Hematopoietic multipotent progenitor cell treated with erythropoietin and hydrocortisone succinate and interleukin-3 and kit ligand, for 6 days (in vitro differentiated cells): ENCODE results near the gene FERMT2.
A peak's percentile ranks its signal among the peaks of the same experiment; 100 is the strongest.

Experiments used
- DNase-seq: peaks from one replicate; pipeline ENCODE4 v3.0.0-alpha.2; 2015

FERMT2 gene, protein sequence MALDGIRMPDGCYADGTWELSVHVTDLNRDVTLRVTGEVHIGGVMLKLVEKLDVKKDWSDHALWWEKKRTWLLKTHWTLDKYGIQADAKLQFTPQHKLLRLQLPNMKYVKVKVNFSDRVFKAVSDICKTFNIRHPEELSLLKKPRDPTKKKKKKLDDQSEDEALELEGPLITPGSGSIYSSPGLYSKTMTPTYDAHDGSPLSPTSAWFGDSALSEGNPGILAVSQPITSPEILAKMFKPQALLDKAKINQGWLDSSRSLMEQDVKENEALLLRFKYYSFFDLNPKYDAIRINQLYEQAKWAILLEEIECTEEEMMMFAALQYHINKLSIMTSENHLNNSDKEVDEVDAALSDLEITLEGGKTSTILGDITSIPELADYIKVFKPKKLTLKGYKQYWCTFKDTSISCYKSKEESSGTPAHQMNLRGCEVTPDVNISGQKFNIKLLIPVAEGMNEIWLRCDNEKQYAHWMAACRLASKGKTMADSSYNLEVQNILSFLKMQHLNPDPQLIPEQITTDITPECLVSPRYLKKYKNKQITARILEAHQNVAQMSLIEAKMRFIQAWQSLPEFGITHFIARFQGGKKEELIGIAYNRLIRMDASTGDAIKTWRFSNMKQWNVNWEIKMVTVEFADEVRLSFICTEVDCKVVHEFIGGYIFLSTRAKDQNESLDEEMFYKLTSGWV

GRCh38 chr14:52950898-52951680 is at the start of gene FERMT2:
TSS of gene FERMT2 (minus strand) at chr14:52951050. CDS start at chr14:52950568, 482 bp downstream.
- peak; percentile 18 for DNase-seq

DNA sequence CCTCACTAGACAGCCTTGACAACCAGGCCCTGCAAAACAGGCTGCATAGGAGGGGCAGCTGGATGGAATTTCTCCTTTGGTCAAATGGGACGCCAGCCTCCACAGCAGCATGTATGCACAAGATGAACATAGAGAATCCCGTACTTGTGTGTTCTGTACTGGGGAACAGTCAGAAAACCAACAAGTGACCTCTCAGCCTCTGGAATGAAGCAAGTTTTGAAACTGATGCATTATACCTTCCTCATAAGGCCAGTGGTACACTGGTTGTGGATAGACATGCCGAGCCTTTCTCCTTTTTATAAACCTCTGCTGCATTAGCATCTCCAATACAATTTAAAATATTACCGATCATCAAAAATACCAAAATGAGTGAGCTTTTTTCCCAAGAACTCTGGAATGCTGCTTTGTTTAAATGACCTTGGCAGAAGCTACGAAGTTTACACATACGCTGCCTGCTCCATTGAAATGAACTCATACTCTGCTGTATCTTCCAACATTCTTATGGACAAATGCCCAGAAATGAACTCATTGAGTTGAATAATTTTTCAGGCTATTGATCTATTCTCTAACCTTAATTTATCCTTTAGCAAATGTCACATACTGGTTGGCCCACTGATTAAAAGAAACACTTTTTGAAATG is 47.6 kb upstream of the FERMT2 start:
- DNase-seq = no peak

GRCh38 chr14:52996493-52996892 is 45.6 kb upstream of the FERMT2 start:
- no peak for DNase-seq

GRCh38 chr14:52995998-52996397 is 45.1 kb upstream of the FERMT2 start:
- no peak for DNase-seq

DNA sequence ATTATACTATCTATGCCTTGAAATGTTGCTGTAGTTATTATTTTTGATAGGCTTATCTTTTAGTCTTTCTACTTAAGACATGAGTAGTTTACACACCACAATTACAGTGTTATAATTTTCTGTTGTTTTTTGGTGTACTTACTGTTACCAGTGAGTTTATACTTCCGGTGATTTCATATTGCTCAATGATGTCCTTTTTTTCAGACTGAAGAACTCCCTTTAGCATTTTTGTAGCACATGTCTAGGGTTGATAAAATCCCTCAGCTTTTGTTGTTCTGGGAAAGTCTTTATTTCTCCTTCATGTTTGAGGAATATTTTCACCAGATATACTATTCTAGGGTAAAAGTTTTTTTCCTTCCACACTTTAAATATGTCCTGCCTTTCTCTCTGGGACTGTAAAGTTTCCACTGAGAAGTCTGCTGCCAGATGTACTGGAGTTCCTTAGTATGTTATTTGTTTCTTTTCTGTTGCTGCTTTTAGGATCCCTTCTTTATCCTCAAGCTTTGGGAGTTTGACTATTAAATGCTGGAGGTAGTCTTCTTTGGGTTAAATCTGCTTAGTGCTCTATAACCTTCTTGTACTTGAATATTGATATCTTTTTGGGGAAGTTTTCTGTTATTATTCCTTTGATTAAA is 41.5 kb upstream of the FERMT2 start:
- DNase-seq = no peak

- peak; percentile 41 for DNase-seq
Measured at GRCh38 chr14:52988139-52988538, 37.3 kb upstream of the FERMT2 start.

DNA sequence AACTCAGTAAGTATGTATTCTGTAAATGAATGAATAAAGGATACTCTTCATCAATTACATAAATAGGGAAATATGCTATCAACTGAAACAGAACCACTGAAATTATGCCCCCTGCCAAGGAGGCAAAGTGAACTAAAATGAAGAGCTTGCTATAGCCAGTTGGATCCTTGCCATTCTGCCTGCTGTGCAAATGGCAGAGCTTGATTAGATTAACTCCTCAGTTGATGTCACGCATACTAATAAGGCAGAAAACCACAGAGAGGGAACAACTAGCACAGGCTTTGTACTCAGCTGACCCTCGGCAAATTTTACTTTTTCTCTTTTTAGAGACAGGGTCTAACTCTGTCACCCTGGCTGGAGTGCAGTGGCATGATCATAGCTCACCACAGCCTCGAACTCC is 36.7 kb upstream of the FERMT2 start:
- peak; percentile 93 for DNase-seq

DNA sequence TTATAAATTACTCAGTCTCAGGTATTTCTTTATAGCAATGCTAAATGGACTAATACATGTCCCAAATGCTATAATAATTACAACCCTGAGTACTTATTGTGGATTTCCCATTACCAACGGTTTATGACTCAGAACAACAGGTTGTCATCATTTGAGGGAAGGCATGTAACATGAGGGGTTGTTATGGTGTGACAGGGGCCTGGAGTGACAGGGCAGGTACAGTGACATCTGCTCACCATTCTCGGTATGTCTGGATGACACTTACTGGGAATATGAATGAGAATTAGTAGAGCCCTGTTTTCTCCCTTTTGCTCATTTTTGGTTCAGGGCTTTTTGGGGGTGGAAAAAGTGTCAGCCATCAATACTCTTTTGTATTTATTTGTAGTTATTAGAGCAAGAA is 36.2 kb upstream of the FERMT2 start:
- no peak for DNase-seq

DNA sequence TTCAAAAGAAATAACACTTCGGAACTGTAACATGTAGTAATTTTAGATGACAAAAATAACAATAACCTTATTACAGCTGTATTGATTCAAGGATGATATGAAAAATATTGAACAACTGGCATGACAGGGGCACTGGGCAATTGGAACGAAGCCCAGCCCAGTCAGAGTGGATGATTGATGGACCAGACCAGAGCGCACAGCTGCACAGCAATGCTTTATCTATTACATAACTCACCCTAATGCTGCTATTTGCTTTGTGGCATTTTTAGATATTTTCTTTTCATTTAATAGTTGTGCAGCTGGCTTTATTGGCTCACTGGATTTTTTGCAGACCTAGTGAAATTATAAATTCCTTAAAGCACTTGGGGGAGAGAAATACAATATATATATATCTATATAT is 26.9 kb upstream of the FERMT2 start:
- DNase-seq = no peak

GRCh38 chr14:52974406-52974805 is 23.6 kb upstream of the FERMT2 start:
- DNase-seq = no peak

- peak; percentile 73 for DNase-seq
Measured at GRCh38 chr14:52961060-52961639, 10.3 kb upstream of the FERMT2 start.

- DNase-seq = no peak
Measured at GRCh38 chr14:52960627-52961026, 9.8 kb upstream of the FERMT2 start.

- no peak for DNase-seq
Measured at GRCh38 chr14:52954346-52955214, 3.7 kb upstream of the FERMT2 start.

DNA sequence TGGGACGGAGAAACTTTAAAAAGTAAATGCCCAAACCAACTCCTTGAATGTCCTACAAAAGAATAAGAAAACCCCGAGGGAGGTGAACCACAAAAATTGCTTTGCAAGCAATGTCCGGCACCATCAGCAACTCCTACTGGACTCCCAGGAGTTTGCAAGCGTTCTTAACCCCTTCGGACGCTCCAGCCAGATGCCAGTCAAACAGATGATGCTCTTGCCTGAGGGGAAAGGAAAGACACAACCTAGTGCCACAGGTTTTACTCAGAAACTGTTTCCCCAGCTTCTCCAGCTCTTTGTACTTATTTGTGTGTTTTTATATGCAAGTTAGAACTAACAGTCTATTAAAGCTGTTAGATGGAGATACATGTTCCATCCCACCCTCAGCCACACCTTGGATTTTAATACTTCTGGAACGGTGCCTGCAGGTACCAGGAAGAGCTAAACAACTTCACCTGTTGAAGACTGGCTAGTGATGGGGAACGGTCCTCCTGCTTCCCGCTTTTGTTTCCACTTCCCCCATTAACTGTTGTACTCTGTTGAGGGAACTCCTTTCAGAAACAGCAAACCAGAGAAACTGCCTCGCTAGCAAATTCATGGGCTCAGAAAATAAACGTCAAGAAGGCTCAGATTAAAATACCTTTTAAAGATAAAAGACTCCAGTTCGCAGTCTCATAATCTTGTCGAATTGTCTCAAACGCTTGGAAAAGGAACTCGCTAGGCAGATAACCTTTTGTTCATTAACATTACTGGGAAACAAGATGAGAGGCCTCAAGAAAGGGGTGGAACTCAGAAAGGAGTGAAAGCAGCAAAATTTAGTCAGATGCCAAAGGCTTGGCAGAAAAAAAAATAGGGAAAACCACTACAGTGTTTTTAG is 1.1 kb upstream of the FERMT2 start:
- peak; percentile 27 for DNase-seq

GRCh38 chr14:52950410-52950897 is 396 bp downstream of the FERMT2 start:
- DNase-seq = no peak

DNA sequence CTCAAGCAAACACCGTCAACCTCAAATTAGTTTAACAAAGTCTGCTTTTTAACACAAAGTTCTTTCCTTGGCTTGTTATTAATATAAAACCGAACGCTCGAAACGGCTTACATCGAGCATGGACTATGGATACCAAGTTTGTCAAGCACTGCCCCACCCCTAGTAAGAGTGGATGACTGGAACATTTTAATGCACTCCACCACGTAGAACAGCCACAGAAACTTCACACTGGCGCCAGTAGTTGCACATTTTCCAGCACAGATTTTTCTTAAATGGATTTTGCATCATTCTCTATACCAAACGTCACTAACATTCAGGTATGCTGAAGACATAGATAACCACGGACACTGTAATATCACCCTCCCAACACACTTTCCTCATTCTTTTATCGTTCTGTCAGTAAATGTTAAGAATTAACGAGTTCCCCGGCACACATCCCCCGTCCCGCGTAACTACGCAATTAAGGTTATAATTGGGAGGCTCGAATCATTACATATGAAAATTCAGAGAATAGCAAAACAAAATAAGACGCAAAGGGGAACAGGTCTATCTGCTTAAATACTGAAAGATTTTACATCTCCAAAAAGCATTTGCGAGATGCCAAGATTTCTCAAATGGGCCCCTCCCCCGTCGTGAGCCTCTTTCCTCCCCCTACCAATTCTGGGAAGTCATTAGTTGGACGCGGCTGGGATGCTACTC is 990 bp downstream of the FERMT2 start:
- no peak for DNase-seq

DNA sequence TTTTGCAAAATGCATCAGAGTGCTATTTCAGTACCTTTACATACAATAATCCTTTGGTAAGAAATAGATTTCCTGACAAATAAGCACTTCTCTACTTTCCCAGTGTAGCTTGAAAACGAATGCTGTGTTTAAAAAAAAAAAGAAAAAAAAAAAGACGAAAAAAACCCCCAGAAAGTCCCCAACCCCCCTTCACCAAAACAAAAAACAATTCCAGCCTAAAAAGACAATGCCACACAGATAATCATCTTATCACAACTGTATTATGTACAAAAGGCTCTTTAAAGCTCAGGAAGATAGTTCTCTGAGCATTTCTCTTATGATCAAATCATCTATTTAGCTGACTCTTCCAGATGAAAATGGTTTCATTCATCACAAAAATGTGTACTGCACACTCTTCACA is 1.6 kb downstream of the FERMT2 start:
- no peak for DNase-seq

GRCh38 chr14:52948836-52949235 is 2.0 kb downstream of the FERMT2 start:
- DNase-seq = no peak

- no peak for DNase-seq
Measured at GRCh38 chr14:52948039-52948438, 2.8 kb downstream of the FERMT2 start.
